HG03521 (cell line): ENCODE measurements around the gene GNG4.
A peak's percentile ranks its signal among the peaks of the same experiment; 100 is the strongest.
"Not testable (repeated sequence)": the region's sequence is repeated elsewhere in the genome, so short reads cannot be mapped to it uniquely, and the experiment has no call there.

Source experiments
- ATAC-seq: cut with Tn5 transposase; IDR thresholded peaks from one replicate; pipeline ENCODE4 v1.9.1; 2021; ENCODE audit warnings: mild to moderate bottlenecking, moderate library complexity; ENCODE audit not compliant: unreplicated experiment

The GNG4 gene

GRCh38 chr1:235546369-235547155 is 103.0 kb downstream of the GNG4 start:
- ATAC-seq = not testable (repeated sequence)

DNA sequence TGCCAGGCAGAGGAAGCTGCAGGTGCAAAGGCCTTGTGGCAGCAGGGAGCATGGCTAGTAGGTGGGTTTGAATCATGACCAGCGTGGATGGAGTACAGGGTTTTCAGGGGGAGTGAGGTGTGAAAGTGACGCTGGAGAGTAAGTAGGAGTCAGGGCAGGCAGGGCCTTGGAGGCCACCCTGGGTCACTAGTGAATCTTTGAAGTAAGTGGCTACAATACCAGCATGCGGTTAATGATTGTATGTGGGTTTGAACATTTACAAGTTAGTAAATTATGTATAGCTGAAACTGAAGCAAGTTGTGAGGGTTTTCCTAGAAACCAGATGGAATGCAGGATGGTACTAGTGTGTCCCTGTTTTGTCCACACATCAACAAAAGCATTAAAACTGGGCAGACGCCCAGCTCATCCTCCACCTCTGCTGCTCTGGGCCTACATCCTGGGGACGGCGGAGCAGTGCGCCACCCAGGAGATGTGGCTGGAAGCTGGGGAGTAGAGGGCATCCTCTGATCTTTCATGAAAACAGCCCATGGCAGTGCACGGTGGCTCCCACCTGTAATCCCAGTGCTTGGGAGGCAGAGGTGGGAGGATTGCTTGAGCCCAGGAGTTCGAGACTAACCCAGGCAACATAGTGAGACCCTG is 104.2 kb downstream of the GNG4 start:
- no peak for ATAC-seq

DNA sequence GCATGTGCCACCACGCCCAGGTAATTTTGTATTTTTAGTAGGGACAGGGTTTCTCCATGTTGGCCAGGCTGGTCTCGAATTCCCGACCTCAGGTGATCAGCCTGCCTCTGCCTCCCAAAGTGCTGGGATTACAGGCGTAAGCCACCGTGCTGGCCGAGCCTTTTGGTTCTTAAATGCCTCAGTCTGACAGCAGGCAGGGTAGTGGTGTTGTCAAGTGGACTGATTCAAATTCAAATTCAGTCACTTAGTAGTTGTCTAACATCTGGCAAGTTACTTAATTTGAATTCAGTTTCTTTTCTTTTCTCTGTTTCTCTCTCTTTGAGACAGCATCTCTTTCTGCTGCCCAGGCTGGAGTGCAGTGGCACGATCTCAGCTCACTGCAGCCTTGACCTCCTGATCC is 106.7 kb downstream of the GNG4 start:
- not testable (repeated sequence) for ATAC-seq

- ATAC-seq = no peak
Measured at GRCh38 chr1:235533476-235534168, 116.0 kb downstream of the GNG4 start.

DNA sequence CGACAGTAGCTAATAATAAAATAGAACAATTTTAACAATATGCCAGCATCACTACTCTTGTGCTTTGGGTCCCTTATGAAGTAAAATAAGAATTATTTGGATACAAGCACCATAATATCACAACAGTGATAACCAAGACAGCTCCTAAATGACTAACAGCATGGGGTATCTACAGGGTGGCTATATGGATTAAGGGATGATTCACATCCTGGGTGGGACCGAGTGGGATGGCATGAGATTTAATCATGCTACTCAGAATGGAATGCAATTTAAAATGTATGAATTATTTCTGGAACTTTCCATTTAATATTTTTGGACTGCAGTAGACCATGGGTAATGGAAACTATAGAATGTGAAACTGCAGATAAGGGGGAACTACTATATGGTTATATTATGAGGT is 117.2 kb downstream of the GNG4 start:
- ATAC-seq = no peak

GRCh38 chr1:235527196-235527814 is 122.3 kb downstream of the GNG4 start:
- ATAC-seq = no peak

- no peak for ATAC-seq
Measured at GRCh38 chr1:235525314-235525713, 124.3 kb downstream of the GNG4 start.

DNA sequence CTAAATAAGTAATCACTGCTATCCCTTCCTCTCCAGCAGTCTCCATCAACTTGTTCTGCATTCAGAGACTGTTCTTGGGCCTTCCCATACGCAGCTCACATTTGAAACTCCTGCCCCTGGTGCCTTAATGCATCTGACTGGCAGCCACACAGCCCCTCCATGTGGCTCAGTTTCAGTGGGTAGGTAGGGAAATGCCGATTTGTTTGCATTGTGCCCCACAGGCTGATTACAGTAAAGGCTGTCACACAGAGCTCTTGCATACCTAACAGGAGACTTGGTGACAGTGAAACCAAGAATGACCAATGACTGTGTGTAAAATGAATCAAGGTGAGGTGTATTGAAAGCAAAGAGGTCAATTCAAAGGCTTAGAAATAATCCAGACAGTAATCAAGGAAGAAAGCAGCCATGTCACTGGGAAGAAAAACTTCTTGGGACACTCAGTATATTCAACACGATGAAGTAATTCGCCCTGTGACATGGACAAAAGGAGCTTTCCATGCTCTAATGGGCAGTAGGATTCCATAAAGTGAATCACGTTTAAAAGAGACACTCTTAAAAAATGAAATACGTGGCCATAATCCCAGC is 132.6 kb downstream of the GNG4 start:
- ATAC-seq = no peak

- ATAC-seq = no peak
Measured at GRCh38 chr1:235515844-235516512, 133.6 kb downstream of the GNG4 start.

- no peak for ATAC-seq
Measured at GRCh38 chr1:235513495-235514366, 135.9 kb downstream of the GNG4 start.

- no peak for ATAC-seq
Measured at GRCh38 chr1:235511470-235512240, 137.9 kb downstream of the GNG4 start.

DNA sequence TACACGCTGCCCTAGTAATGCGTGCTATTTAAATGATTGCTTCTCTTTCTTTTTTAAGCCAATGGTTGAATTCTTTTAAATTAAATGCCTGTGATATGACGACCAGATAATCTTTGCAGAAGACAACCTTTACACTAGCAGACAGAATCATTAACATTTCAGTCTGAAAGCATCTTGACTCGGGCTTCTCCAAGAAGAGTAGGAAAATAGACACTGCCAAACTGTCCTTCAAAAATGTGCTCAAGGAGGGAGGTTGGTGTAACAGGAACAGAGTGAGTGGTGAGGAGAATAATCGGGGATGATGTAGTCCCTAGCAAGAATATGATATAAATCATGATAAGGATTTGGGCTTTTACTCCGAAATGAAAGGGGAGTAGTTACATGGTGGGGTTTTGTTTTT is 138.8 kb downstream of the GNG4 start:
- ATAC-seq = no peak

- no peak for ATAC-seq
Measured at GRCh38 chr1:235507623-235508022, 142.0 kb downstream of the GNG4 start.

GRCh38 chr1:235504494-235505222 is 144.9 kb downstream of the GNG4 start:
- peak; percentile 74 for ATAC-seq

GRCh38 chr1:235504122-235504493 is 145.5 kb downstream of the GNG4 start, which contains the start of gene B3GALNT2:
Gene B3GALNT2, minus strand, starts transcription at chr1:235504452. Its CDS starts 200 bp downstream, at chr1:235504252.
- ATAC-seq = peak; percentile 37

GRCh38 chr1:235503403-235504121 is 146.0 kb downstream of the GNG4 start:
- ATAC-seq = peak; percentile 4

DNA sequence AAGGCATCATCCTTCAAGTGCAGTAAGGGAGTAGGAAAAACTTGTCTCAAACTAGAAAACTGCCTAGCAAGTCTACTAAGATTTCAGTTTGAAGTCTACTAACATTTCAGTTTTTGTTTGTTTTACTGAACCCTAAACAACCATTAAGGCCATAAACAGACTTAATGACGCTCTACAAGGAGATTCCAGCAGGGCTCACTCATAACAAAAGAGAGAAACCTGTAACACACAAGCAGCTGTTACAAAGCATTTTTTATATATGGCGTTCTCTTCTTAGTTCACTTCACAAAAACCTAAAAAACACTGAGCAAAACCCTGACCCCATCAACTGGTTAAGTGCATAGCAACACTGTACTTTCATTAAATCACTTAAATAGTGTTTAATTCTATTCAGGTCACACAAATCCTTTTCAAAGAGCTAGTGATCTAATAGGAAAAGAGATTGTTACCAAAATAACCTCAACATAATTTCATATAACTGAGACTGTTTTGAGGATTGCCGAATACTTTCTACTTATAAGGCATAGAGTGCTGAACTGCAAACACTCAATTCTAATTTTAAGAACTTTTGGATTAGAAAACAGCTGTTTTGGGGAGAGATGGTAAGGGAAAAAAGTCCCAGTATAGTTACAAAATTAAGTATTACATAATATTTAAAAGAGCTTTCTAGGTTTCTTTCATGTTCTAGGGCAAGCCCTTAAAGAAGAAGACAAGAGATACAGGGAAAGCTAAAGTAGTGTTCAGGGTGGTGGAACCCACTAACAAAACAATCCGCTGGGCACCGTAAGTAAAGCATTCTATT is 146.8 kb downstream of the GNG4 start:
- no peak for ATAC-seq
